ENCODE results near the gene ZNF541. TPM values are rescaled to one million over a fixed set of nuclear protein-coding genes. Genes with fewer than 3 reads are reported as not detected.
A peak's percentile ranks its signal among the peaks of the same experiment; 100 is the strongest.

Gene ZNF541
- total and polyA plus RNA-seq, 10 of the 15 experiments (the other 5 are each of a cell fraction or from before 2014, with no cell fraction given) = 0.03 to 0.12 (median 0.07) TPM; not detected in 4

DNA sequence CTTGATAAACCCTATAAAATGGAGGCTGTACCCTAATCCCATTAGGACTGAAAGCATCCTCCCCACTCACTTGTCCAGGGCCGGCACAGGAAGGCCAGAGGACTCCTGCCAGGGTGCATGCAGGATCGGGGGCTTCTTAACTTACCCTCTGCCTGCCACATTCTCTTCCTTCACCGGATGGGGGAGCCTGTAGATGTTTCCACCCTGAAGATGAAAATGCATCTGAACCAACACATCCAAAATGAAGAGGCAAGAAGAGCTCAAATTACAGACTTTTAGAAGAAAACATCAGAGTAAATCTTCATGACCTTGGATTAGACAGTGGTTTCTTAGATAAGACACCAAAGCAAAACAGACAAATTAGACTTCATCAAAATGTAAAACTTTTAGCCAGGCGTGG is 32.2 kb downstream of the ZNF541 start:
- ChIA-PET RAD21 (ENCODE audit: unreplicated experiment) (interaction anchor here (1.7 kb wide), 1 partner anchor 25 kb away, joined by 7 read pairs; no protein-coding TSS in a partner anchor), POLR2A (interaction anchor here (0.5 kb wide), 1 partner anchor 15 kb away, joined by 5 read pairs; no protein-coding TSS in a partner anchor)
- in situ Hi-C loops (cut with MboI) = no loop called here

More for the DNA sequence above, 32.2 kb downstream of the ZNF541 start:
- H3K27me3 ChIP-seq (replicated peaks in 1 of 2; ENCODE audit: control insufficient read depth in 2 of 2, insufficient read depth in 2 of 2, low read length in 1 of 2) = peaks cover 2% of the 10 kb centered on the region in 2 experiments; a peak in 1 of 4 replicates
- H3K79me2 ChIP-seq (ENCODE audit: control insufficient read depth, insufficient read depth, low read length) = no peaks in the 10 kb centered on the region
- no peak overlapping the region for H3K4me3 ChIP-seq
- H3K27ac ChIP-seq (ENCODE audit: control insufficient read depth, insufficient read depth) = no peak overlapping the region
- H3K4me1 ChIP-seq (ENCODE audit: control insufficient read depth, insufficient read depth, low read length) = no peaks in the 10 kb centered on the region
- H3K4me2 ChIP-seq (ENCODE audit: control insufficient read depth, insufficient read depth) = no peak overlapping the region
- DNase-seq (ENCODE audit: low read depth, low spot score) = no peak
- no peak for FAIRE-seq
- H3K9me3 ChIP-seq (replicated peaks; ENCODE audit: control insufficient read depth, insufficient read depth, low read length) = no peaks in the 10 kb centered on the region
- H3K36me3 ChIP-seq (ENCODE audit: control insufficient read depth in 2 of 2, insufficient read depth in 2 of 2, low read length in 1 of 2) = no peaks in the 10 kb centered on the region
- CTCF ChIA-PET = interaction anchor here (0.9 to 1.1 kb wide), 5 partner anchors 11 to 104 kb away, joined by 3 to 4 read pairs (median 3); no protein-coding TSS in a partner anchor
- intact Hi-C loops (cut with micrococcal nuclease; ENCODE audit: unreplicated experiment) = no loop called here
- no peaks in the 10 kb centered on the region for H4K20me1 ChIP-seq (ENCODE audit: control insufficient read depth, insufficient read depth)
- TF ChIP-seq SMC3 (IDR thresholded peaks at IDR 0.05; ENCODE audit: borderline replicate concordance, low read length) (peak; percentile 22; the same call in 1 of the 2 replicates), RAD21 (IDR thresholded peaks at IDR 0.05; ENCODE audit: insufficient read depth, low read depth, low read length) (peak; percentile 48), FOXK2 (IDR thresholded peaks at IDR 0.05) (no peak), EP300 (IDR thresholded peaks at IDR 0.05; ENCODE audit: borderline replicate concordance in 1 of 2, control insufficient read depth in 1 of 2, low read depth in 2 of 2, low read length in 2 of 2) (no peak), BACH1 (IDR thresholded peaks at IDR 0.05; ENCODE audit: borderline replicate concordance) (no peak)
- TF ChIP-seq, protein P1, sequence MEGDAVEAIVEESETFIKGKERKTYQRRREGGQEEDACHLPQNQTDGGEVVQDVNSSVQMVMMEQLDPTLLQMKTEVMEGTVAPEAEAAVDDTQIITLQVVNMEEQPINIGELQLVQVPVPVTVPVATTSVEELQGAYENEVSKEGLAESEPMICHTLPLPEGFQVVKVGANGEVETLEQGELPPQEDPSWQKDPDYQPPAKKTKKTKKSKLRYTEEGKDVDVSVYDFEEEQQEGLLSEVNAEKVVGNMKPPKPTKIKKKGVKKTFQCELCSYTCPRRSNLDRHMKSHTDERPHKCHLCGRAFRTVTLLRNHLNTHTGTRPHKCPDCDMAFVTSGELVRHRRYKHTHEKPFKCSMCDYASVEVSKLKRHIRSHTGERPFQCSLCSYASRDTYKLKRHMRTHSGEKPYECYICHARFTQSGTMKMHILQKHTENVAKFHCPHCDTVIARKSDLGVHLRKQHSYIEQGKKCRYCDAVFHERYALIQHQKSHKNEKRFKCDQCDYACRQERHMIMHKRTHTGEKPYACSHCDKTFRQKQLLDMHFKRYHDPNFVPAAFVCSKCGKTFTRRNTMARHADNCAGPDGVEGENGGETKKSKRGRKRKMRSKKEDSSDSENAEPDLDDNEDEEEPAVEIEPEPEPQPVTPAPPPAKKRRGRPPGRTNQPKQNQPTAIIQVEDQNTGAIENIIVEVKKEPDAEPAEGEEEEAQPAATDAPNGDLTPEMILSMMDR (IDR thresholded peaks at IDR 0.05 in 2 of 3, conservative IDR thresholded peaks at IDR 0.05 in 1 of 3; ENCODE audit: control insufficient read depth in 2 of 3, extremely low read depth in 1 of 3, insufficient read depth in 1 of 3, low read depth in 3 of 3, low read length in 3 of 3) = peak; percentile 20 to 38 (median 26); a peak in 2 of 6 replicates
- H2AFZ ChIP-seq (ENCODE audit: control insufficient read depth, low read depth, low read length) = no peak overlapping the region
- WGBS (ENCODE audit: insufficient coverage, insufficient replicate concordance, low lambda C conversion rate, missing lambda C conversion rate) = 55% methylated on average over 4 of the region's 4 CpGs
- H3K9ac ChIP-seq (ENCODE audit: control insufficient read depth, insufficient read depth, low read length) = no peak overlapping the region
- SMC1A ChIA-PET (ENCODE audit: uncharacterized antibody, unreplicated experiment) = interaction anchor here (0.6 kb wide), 2 partner anchors 22 to 108 kb away, joined by 3 read pairs; no protein-coding TSS in a partner anchor
- ATAC-seq = peak; percentile 63
- no TSS peak for BruUV-seq (replicated peaks)
